H9 (cell line): ENCODE data around the gene IRF4. TPM values are rescaled to one million over a fixed set of nuclear protein-coding genes. Genes with fewer than 3 reads are reported as not detected.
A peak's percentile ranks its signal among the peaks of the same experiment; 100 is the strongest.

Experiments used
- DNase-seq: peaks from one replicate; pipeline ENCODE4 v3.0.0-alpha.2; 2017
- H2AFZ ChIP-seq: one replicate; pipeline ENCODE4 v1.6.1; 2013; ENCODE audit warnings: mild to moderate bottlenecking, low read length, control low read depth, moderate library complexity
- H2AK5ac ChIP-seq: 2 replicates; pipeline ENCODE4 v1.6.1; 2013; ENCODE audit warnings: low read length, control low read depth, mixed read lengths; ENCODE audit not compliant: insufficient read length
- H2BK120ac ChIP-seq: one replicate; pipeline ENCODE4 v1.6.1; 2013; ENCODE audit warnings: low read depth, mild to moderate bottlenecking, low read length, control low read depth, inconsistent platforms; ENCODE audit not compliant: poor library complexity, severe bottlenecking
- H2BK12ac ChIP-seq: 2 replicates; pipeline ENCODE4 v1.6.1; 2013; ENCODE audit warnings: low read length, control low read depth, mixed read lengths, low read depth; ENCODE audit not compliant: insufficient read length
- H2BK15ac ChIP-seq: 2 replicates; pipeline ENCODE4 v1.6.1; 2013; ENCODE audit warnings: low read depth, low read length, control low read depth
- H2BK20ac ChIP-seq: one replicate; pipeline ENCODE4 v1.6.1; 2013; ENCODE audit warnings: low read depth, mild to moderate bottlenecking, low read length, control low read depth, inconsistent platforms; ENCODE audit not compliant: poor library complexity, severe bottlenecking
- H2BK5ac ChIP-seq: 2 replicates; pipeline ENCODE4 v1.6.1; 2013; ENCODE audit warnings: low read length, control low read depth, mixed read lengths; ENCODE audit not compliant: insufficient read length
- H3K14ac ChIP-seq: 2 replicates; pipeline ENCODE4 v1.6.1; 2013; ENCODE audit warnings: low read length, control low read depth; ENCODE audit not compliant: insufficient read depth
- H3K18ac ChIP-seq: 2 replicates; pipeline ENCODE4 v1.6.1; 2013; ENCODE audit warnings: low read depth, mild to moderate bottlenecking, mixed read lengths, low read length, control low read depth; ENCODE audit not compliant: insufficient read length
- H3K23ac ChIP-seq: 2 replicates; pipeline ENCODE4 v1.6.1; 2013; ENCODE audit warnings: low read length, control low read depth, mixed read lengths, low read depth; ENCODE audit not compliant: insufficient read length
- H3K23me2 ChIP-seq: 2 replicates; pipeline ENCODE4 v1.6.1; 2013; ENCODE audit warnings: low read depth, mild to moderate bottlenecking, mixed read lengths, low read length, control low read depth; ENCODE audit not compliant: insufficient read length, poor library complexity, severe bottlenecking
- H3K27ac ChIP-seq: 2 replicates; pipeline ENCODE4 v1.5.1; 2013; ENCODE audit warnings: low read length, control low read depth, mixed read lengths, low read depth; ENCODE audit not compliant: insufficient read length
- H3K27me3 ChIP-seq: 2 replicates; pipeline ENCODE4 v1.6.1; 2013; ENCODE audit warnings: low read length, control low read depth, inconsistent platforms; ENCODE audit not compliant: insufficient read depth
- H3K4ac ChIP-seq: 2 replicates; pipeline ENCODE4 v1.6.1; 2013; ENCODE audit warnings: low read depth, mild to moderate bottlenecking, control low read depth, inconsistent platforms, low read length, moderate library complexity
- H3K4me1 ChIP-seq: 2 replicates; pipeline ENCODE4 v1.6.1; 2013; ENCODE audit warnings: low read length, control low read depth, inconsistent platforms; ENCODE audit not compliant: insufficient read depth
- H3K4me2 ChIP-seq: 2 replicates; pipeline ENCODE4 v1.6.1; 2013; ENCODE audit warnings: low read length, control low read depth, mixed read lengths; ENCODE audit not compliant: insufficient read length, insufficient read depth
- H3K56ac ChIP-seq: 2 replicates; pipeline ENCODE4 v1.6.1; 2013; ENCODE audit warnings: low read depth, mild to moderate bottlenecking, mixed read lengths, low read length, control low read depth; ENCODE audit not compliant: insufficient read length
- H3K79me1 ChIP-seq: 2 replicates; pipeline ENCODE4 v1.6.1; 2013; ENCODE audit warnings: low read depth, mild to moderate bottlenecking, moderate library complexity, low read length, control low read depth, inconsistent platforms; ENCODE audit not compliant: insufficient read depth, poor library complexity, severe bottlenecking
- H3K79me2 ChIP-seq: 2 replicates; pipeline ENCODE4 v1.6.1; 2013; ENCODE audit warnings: low read length, control low read depth, inconsistent platforms; ENCODE audit not compliant: insufficient read depth
- H3K9ac ChIP-seq: 2 replicates; pipeline ENCODE4 v1.6.1; 2013; ENCODE audit warnings: low read length, control low read depth, mixed read lengths; ENCODE audit not compliant: insufficient read length; ENCODE audit errors: extremely low read depth
- H3K9me3 ChIP-seq: one replicate; pipeline ENCODE4 v1.6.1; 2013; ENCODE audit warnings: low read depth, low read length, inconsistent platforms; ENCODE audit not compliant: control insufficient read depth
- H3T11ph ChIP-seq: one replicate; pipeline ENCODE4 v1.6.1; 2013; ENCODE audit warnings: mild to moderate bottlenecking, low read length, control low read depth, inconsistent platforms
- H4K20me1 ChIP-seq: one replicate; pipeline ENCODE4 v1.6.1; 2013; ENCODE audit not compliant: control insufficient read depth, insufficient read length, insufficient read depth
- H4K5ac ChIP-seq: 2 replicates; pipeline ENCODE4 v1.6.1; 2013; ENCODE audit warnings: low read depth, mild to moderate bottlenecking, mixed read lengths, low read length, control low read depth; ENCODE audit not compliant: insufficient read length
- H4K8ac ChIP-seq: replicated peaks from 2 replicates; pipeline ENCODE4 v1.6.1; 2013; ENCODE audit warnings: low read length, control low read depth, mixed read lengths, low read depth; ENCODE audit not compliant: insufficient read length
- H4K91ac ChIP-seq: 2 replicates; pipeline ENCODE4 v1.6.1; 2013; ENCODE audit warnings: low read depth, mild to moderate bottlenecking, moderate library complexity, mixed read lengths, low read length, control low read depth; ENCODE audit not compliant: insufficient read length
- H3K27ac Mint-ChIP-seq, 3 experiments: 2 replicates in 2 of 3; 3 replicates in 1 of 3; pipeline ENCODE4 v1.8.0; 2020 to 2021; ENCODE audit warnings: mixed read lengths in 3 of 3, mild to moderate bottlenecking in 1 of 3, moderate library complexity in 1 of 3
- H3K27me3 Mint-ChIP-seq: 2 replicates; pipeline ENCODE4 v1.8.0; 2021; ENCODE audit warnings: low read depth, mild to moderate bottlenecking, moderate library complexity, mixed read lengths
- H3K36me3 Mint-ChIP-seq, 3 experiments: 2 replicates in 2 of 3; 3 replicates in 1 of 3; pipeline ENCODE4 v1.8.0; 2020 to 2021; ENCODE audit warnings: low read depth in 3 of 3, mixed read lengths in 3 of 3; ENCODE audit not compliant: insufficient read depth in 1 of 3
- H3K4me1 Mint-ChIP-seq, 2 experiments: 2 replicates each; pipeline ENCODE4 v1.8.0; 2020; ENCODE audit warnings: mixed read lengths in 2 of 2
- H3K4me3 Mint-ChIP-seq, 2 experiments: 2 replicates in 1 of 2; 3 replicates in 1 of 2; pipeline ENCODE4 v1.8.0; 2020 to 2021; ENCODE audit warnings: mild to moderate bottlenecking in 2 of 2, mixed read lengths in 2 of 2, moderate library complexity in 1 of 2
- H3K9me3 Mint-ChIP-seq, 2 experiments: 2 replicates in 1 of 2; 3 replicates in 1 of 2; pipeline ENCODE4 v1.8.0; 2020; ENCODE audit warnings: mild to moderate bottlenecking in 2 of 2, mixed read lengths in 2 of 2, moderate library complexity in 1 of 2
- WGBS: extraction: QIAGEN DNeasy Blood & Tissue Kit; methylation state at CpG from one replicate; pipeline ENCODE4 v1.1.7; 2013; ENCODE audit warnings: missing lambda C conversion rate, low lambda C conversion rate, mixed read lengths; ENCODE audit not compliant: insufficient read length; ENCODE audit errors: extremely low coverage; 5-methylcytosine and 5-hydroxymethylcytosine counted together
- total RNA-seq: library from RNA; stranded (reverse); gene quantifications from 2 replicates; pipeline ENCODE4 v1.2.1, GENCODE V29; 2021
- TF ChIP-seq, protein P1 (sequence below): fragments of 200-600 bp; sonication (generic); conservative IDR thresholded peaks from 3 replicates; pipeline ENCODE4 v1.8.0; 2021; ENCODE audit warnings: antibody characterized with exemption, mild to moderate bottlenecking

The IRF4 gene
- total RNA-seq, 1 experiment from 2014 or later: 0.31 TPM

GRCh38 chr6:393391-394221 is 2.1 kb downstream of the IRF4 start:
- H2BK15ac ChIP-seq: no peak overlapping the region
- H4K91ac ChIP-seq: no peak overlapping the region
- Mint-ChIP-seq H3K27ac (no peak overlapping the region), H3K27me3 (peaks cover 93% of the 10 kb centered on the region), H3K4me3 (peak overlapping the region; percentile 60 to 89), H3K4me1 (peaks cover 6 to 11% of the 10 kb centered on the region in 2 experiments), H3K36me3 (no peaks in the 10 kb centered on the region; a peak in 1 of 7 replicates), H3K9me3 (peaks cover 3 to 4% of the 10 kb centered on the region in 2 experiments; a peak in 4 of 5 replicates)
- no peaks in the 10 kb centered on the region for H4K20me1 ChIP-seq
- H3K79me1 ChIP-seq: no peaks in the 10 kb centered on the region
- H3K27me3 ChIP-seq: peaks cover 33% of the 10 kb centered on the region; the same call in 1 of the 2 replicates
- no peak for DNase-seq
- no peak overlapping the region for H3K23ac ChIP-seq
- H3K9me3 ChIP-seq: no peaks in the 10 kb centered on the region
- TF ChIP-seq, protein P1, sequence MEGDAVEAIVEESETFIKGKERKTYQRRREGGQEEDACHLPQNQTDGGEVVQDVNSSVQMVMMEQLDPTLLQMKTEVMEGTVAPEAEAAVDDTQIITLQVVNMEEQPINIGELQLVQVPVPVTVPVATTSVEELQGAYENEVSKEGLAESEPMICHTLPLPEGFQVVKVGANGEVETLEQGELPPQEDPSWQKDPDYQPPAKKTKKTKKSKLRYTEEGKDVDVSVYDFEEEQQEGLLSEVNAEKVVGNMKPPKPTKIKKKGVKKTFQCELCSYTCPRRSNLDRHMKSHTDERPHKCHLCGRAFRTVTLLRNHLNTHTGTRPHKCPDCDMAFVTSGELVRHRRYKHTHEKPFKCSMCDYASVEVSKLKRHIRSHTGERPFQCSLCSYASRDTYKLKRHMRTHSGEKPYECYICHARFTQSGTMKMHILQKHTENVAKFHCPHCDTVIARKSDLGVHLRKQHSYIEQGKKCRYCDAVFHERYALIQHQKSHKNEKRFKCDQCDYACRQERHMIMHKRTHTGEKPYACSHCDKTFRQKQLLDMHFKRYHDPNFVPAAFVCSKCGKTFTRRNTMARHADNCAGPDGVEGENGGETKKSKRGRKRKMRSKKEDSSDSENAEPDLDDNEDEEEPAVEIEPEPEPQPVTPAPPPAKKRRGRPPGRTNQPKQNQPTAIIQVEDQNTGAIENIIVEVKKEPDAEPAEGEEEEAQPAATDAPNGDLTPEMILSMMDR: no peak
- H3K14ac ChIP-seq: no peak overlapping the region
- no peak overlapping the region for H2BK5ac ChIP-seq
- no peak overlapping the region for H2BK12ac ChIP-seq
- no peak overlapping the region for H4K8ac ChIP-seq
- no peak overlapping the region for H3K18ac ChIP-seq
- H4K5ac ChIP-seq: no peak overlapping the region
- H3K4me2 ChIP-seq: peak overlapping the region; percentile 67
- no peak overlapping the region for H2AK5ac ChIP-seq
- peaks cover 20% of the 10 kb centered on the region for H3K23me2 ChIP-seq
- no peaks in the 10 kb centered on the region for H3K79me2 ChIP-seq
- H3K4me1 ChIP-seq: no peaks in the 10 kb centered on the region
- no CpG with 5 or more reads among the region's 68 CpGs for WGBS
- H3K9ac ChIP-seq: no peak overlapping the region
- H2BK120ac ChIP-seq: no peak overlapping the region
- no peak overlapping the region for H3T11ph ChIP-seq
- H3K4ac ChIP-seq: no peak overlapping the region
- H2AFZ ChIP-seq: no peak overlapping the region
- H3K27ac ChIP-seq: no peak overlapping the region
- H3K56ac ChIP-seq: no peak overlapping the region
- H2BK20ac ChIP-seq: no peak overlapping the region
